IMR-90 (cell line): ENCODE measurements around the gene MAGEF1.

Experiments
- BHLHE40 ChIP-seq: fragments of 150-350 bp; IDR thresholded peaks from 2 replicates; pipeline ENCODE4 v1.6.1; 2016; ENCODE audit warnings: mild to moderate bottlenecking, low read depth, low read length
- CTCF ChIP-seq: conservative IDR thresholded peaks from 2 replicates; pipeline ENCODE4 v1.5.1; 2012; ENCODE audit warnings: mild to moderate bottlenecking, low read depth, low read length, improper control_type of control experiment
- MXI1 ChIP-seq: IDR thresholded peaks from 2 replicates; pipeline ENCODE4 v1.6.1; 2012; ENCODE audit warnings: low read depth, mild to moderate bottlenecking, low read length, moderate library complexity, borderline replicate concordance
- POLR2A ChIP-seq: IDR thresholded peaks from 2 replicates; pipeline ENCODE4 v1.6.1; 2012; ENCODE audit warnings: mild to moderate bottlenecking, low read depth, low read length
- RAD21 ChIP-seq: IDR thresholded peaks from 2 replicates; pipeline ENCODE4 v1.6.1; 2012; ENCODE audit warnings: low read length, improper control_type of control experiment
- RFX5 ChIP-seq: IDR thresholded peaks from 2 replicates; pipeline ENCODE4 v1.8.0; 2012; ENCODE audit warnings: low read depth, mild to moderate bottlenecking, low read length, moderate library complexity
- SMC3 ChIP-seq: fragments of 150-350 bp; IDR thresholded peaks from 2 replicates; pipeline ENCODE4 v1.6.1; 2016; ENCODE audit warnings: low read depth, mild to moderate bottlenecking, antibody characterized with exemption, low read length, moderate library complexity

DNA sequence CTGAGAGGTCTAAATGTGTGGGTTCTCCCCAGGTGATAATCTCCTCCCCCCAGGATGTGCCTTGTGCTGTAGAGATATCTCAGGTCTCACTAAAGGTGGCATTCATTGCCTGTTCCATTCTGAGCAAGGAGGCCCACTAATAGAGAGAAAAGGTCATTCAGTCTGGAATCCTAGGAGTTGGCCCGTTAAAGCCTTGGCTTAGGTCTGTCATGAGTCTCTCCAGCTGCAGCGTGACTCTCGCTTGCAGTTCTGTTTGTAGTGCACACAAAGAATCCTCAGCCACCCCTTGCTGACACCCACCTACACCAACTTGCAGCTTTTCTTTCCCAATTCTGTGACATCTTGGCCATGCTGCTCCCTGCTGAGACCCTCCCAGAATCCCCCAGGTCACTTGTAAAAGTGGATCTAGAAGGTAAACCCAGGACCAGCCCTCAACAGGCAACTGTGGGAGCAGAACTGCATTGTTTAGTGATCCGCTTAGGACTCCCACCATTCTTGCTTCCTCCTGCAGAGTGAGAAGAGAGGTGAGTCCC, 17.7 kb downstream of the MAGEF1 start:
- TF ChIP-seq POLR2A (no peak), CTCF (no peak), SMC3 (no peak), BHLHE40 (no peak), RFX5 (no peak), RAD21 (no peak), MXI1 (no peak)
